ENCODE measurements around the gene SH3BGRL2. TPM values are rescaled to one million over a fixed set of nuclear protein-coding genes. Genes with fewer than 3 reads are reported as not detected.

The SH3BGRL2 gene
- total RNA-seq, 2 experiments from 2014 or later = 0.25 TPM; not detected in 1

- Histone ChIP-seq H4K20me1 (ENCODE audit: insufficient read depth, low read length) (no peaks in the 10 kb centered on the region), H3K27ac (ENCODE audit: low read depth, low read length, poor library complexity, severe bottlenecking) (no peak overlapping the region), H3K9me2 (ENCODE audit: insufficient read depth, low read length) (no peaks in the 10 kb centered on the region), H3K79me2 (ENCODE audit: insufficient read depth, low read depth, low read length) (no peaks in the 10 kb centered on the region), H3K9me3 (ENCODE audit: low read length) (no peaks in the 10 kb centered on the region), H3K4me1 (ENCODE audit: insufficient read depth, low read length, poor library complexity, severe bottlenecking) (no peaks in the 10 kb centered on the region), H2AFZ (ENCODE audit: low read length) (no peak overlapping the region), H3K4me2 (ENCODE audit: low read length) (no peak overlapping the region), H3K36me3 (ENCODE audit: insufficient read depth, low read length) (no peaks in the 10 kb centered on the region), H3K4me3 (ENCODE audit: low read depth, low read length, poor library complexity, severe bottlenecking) (no peak overlapping the region)
- POLR2A ChIA-PET = no interaction called here
- no peak for DNase-seq (ENCODE audit: low spot score)
- TF ChIP-seq CTCF (conservative IDR thresholded peaks at IDR 0.05; ENCODE audit: low read length) (no peak), EZH2phosphoT487 (IDR thresholded peaks at IDR 0.05; ENCODE audit: borderline replicate concordance, low read depth, low read length) (no peak)
- CTCF ChIA-PET (ENCODE audit: unreplicated experiment) = no interaction called here
- BruUV-seq (replicated peaks) = no TSS peak
- intact Hi-C loops (cut with micrococcal nuclease; ENCODE audit: unreplicated experiment) = no loop called here
Observed at GRCh38 chr6:79712144-79712543, 81.0 kb downstream of the SH3BGRL2 start.

GRCh38 chr6:79712616-79713135 lies 81.5 kb downstream of the SH3BGRL2 start:
- Histone ChIP-seq H3K9me3 (ENCODE audit: low read length) (no peaks in the 10 kb centered on the region), H4K20me1 (ENCODE audit: insufficient read depth, low read length) (no peaks in the 10 kb centered on the region), H3K79me2 (ENCODE audit: insufficient read depth, low read depth, low read length) (no peaks in the 10 kb centered on the region), H3K4me2 (ENCODE audit: low read length) (no peak overlapping the region), H3K36me3 (ENCODE audit: insufficient read depth, low read length) (no peaks in the 10 kb centered on the region), H3K9me2 (ENCODE audit: insufficient read depth, low read length) (no peaks in the 10 kb centered on the region), H3K4me1 (ENCODE audit: insufficient read depth, low read length, poor library complexity, severe bottlenecking) (no peaks in the 10 kb centered on the region), H3K27ac (ENCODE audit: low read depth, low read length, poor library complexity, severe bottlenecking) (no peak overlapping the region), H3K4me3 (ENCODE audit: low read depth, low read length, poor library complexity, severe bottlenecking) (no peak overlapping the region), H2AFZ (ENCODE audit: low read length) (no peak overlapping the region)
- CTCF ChIA-PET (ENCODE audit: unreplicated experiment) = no interaction called here
- DNase-seq (ENCODE audit: low spot score) = no peak
- POLR2A ChIA-PET = no interaction called here
- no peak for TF ChIP-seq CTCF (conservative IDR thresholded peaks at IDR 0.05; ENCODE audit: low read length)
- TF ChIP-seq EZH2phosphoT487 (IDR thresholded peaks at IDR 0.05; ENCODE audit: borderline replicate concordance, low read depth, low read length) = no peak
- intact Hi-C loops (cut with micrococcal nuclease; ENCODE audit: unreplicated experiment) = no loop called here
- BruUV-seq (replicated peaks) = no TSS peak

- BruUV-seq (replicated peaks) = no TSS peak
- intact Hi-C loops (cut with micrococcal nuclease; ENCODE audit: unreplicated experiment) = no loop called here
- CTCF ChIA-PET (ENCODE audit: unreplicated experiment) = no interaction called here
- Histone ChIP-seq H3K36me3 (ENCODE audit: insufficient read depth, low read length) (no peaks in the 10 kb centered on the region), H3K4me3 (ENCODE audit: low read depth, low read length, poor library complexity, severe bottlenecking) (no peak overlapping the region), H3K4me1 (ENCODE audit: insufficient read depth, low read length, poor library complexity, severe bottlenecking) (no peaks in the 10 kb centered on the region), H4K20me1 (ENCODE audit: insufficient read depth, low read length) (no peaks in the 10 kb centered on the region), H2AFZ (ENCODE audit: low read length) (no peak overlapping the region), H3K27ac (ENCODE audit: low read depth, low read length, poor library complexity, severe bottlenecking) (no peak overlapping the region), H3K4me2 (ENCODE audit: low read length) (no peak overlapping the region), H3K9me2 (ENCODE audit: insufficient read depth, low read length) (no peaks in the 10 kb centered on the region), H3K9me3 (ENCODE audit: low read length) (no peaks in the 10 kb centered on the region), H3K79me2 (ENCODE audit: insufficient read depth, low read depth, low read length) (no peaks in the 10 kb centered on the region)
- TF ChIP-seq CTCF (conservative IDR thresholded peaks at IDR 0.05; ENCODE audit: low read length) (peak; percentile 82), EZH2phosphoT487 (IDR thresholded peaks at IDR 0.05; ENCODE audit: borderline replicate concordance, low read depth, low read length) (no peak)
- POLR2A ChIA-PET = no interaction called here
- peak; percentile 51 for DNase-seq (ENCODE audit: low spot score)
Observed at GRCh38 chr6:79713701-79714322, 82.7 kb downstream of the SH3BGRL2 start.

Measured in OCI-LY7 (cell line).